Articular chondrocyte of knee joint (primary cell): Measurements from ENCODE around the gene TYMS. TPM values are rescaled to one million over a fixed set of nuclear protein-coding genes. Genes with fewer than 3 reads are reported as not detected.

Experiments used
- total RNA-seq: library from RNA; depleted of rRNA; stranded (reverse); fragments of >200 nt; gene quantifications from 2 replicates; pipeline ENCODE4 v1.2.3, GENCODE V29; 2012

The TYMS gene
- 11.8 and 15.2 TPM in 2 replicates for total RNA-seq

GRCh38 chr18:657311-658000 is at the start of gene TYMS:
TYMS (plus strand) TSS chr18:657653; CDS start chr18:657743, 90 bp downstream.

DNA sequence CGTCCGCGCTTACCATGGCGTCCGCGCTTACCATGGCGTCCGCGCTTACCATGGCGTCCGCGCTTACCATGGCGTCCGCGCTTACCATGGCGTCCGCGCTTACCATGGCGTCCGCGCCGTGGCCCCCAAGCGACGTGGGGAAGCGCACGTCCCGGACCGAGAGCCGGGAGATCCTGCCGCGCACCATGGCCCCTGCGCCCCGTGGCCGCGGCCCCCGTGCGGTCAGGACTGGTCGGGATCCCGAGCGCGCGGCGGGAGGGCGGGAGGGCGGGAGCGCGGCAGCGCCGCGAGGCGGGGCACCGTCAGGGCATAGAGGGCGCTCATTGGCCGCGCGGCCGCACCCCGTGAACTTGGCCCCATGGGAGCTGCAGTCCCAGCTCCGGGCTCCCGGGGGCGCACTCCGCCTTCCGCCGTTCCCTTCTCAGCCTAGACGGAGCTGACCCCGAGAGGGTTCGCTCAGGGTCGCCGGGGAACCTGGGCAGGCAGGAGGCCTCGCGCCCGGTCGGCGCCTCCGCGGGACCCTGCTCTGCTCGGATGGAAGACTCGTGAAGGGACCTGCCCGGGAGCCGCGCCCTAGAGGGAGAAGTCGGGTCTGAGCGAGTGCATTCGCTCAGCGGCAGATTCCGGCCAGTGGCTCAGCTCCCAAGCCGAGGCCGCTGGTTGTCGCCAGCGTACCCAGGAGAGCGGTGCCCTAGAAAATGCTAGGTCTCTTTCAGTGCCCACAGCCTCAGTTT is 55.1 kb downstream of the TYMS start, which contains the start of gene ENOSF1:
ENOSF1 (minus strand) TSS at position 230 of the 734 bp plus-strand sequence; CDS start at position 187, 43 bp downstream.

Other genes with a start within 250 kb of the TYMS start
- gene COLEC12, start 157.0 kb upstream of the TYMS start, total RNA-seq, result 28.0 and 38.5 TPM in 2 replicates
- not detected in 2 replicates for gene CETN1, start 77.3 kb upstream of the TYMS start, total RNA-seq
- 0.13 and 0.22 TPM in 2 replicates for gene CLUL1, start 60.7 kb upstream of the TYMS start, total RNA-seq
- gene ENOSF1, start 55.0 kb downstream of the TYMS start, total RNA-seq, result 58.6 and 87.3 TPM in 2 replicates
- gene YES1, start 154.6 kb downstream of the TYMS start, total RNA-seq, result 85.0 and 91.3 TPM in 2 replicates
- not detected in 2 replicates for gene ADCYAP1, start 247.2 kb downstream of the TYMS start, total RNA-seq